GM18873 (cell line): Measurements from ENCODE around the gene ZNF662.

ENCODE experiments used
- ATAC-seq: cut with Tn5 transposase; IDR thresholded peaks from one replicate; pipeline ENCODE4 v1.9.1; 2021; ENCODE audit warnings: mild to moderate bottlenecking, moderate library complexity, moderate number of reproducible peaks; ENCODE audit not compliant: unreplicated experiment, low FRiP score

ZNF662 gene

DNA sequence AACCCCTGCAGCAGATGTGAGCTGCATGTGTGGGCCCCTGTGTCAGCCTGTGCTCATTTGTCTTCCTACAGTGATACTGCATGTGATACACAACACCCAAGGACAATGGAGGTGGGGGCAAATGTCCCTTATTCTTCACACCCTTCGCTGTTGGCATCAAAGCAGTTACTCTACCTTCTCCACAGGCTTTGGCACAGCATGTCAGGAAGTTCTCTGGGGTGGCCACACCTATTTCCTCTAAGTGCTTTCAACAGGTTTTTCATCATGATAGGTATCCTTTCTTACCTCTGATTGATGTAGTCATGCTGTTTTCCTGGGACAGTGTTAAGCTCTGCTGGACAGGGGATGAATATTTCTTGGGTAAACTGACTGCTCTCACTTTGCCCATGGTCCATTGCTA, 29.5 kb downstream of the ZNF662 start:
- no peak for ATAC-seq

DNA sequence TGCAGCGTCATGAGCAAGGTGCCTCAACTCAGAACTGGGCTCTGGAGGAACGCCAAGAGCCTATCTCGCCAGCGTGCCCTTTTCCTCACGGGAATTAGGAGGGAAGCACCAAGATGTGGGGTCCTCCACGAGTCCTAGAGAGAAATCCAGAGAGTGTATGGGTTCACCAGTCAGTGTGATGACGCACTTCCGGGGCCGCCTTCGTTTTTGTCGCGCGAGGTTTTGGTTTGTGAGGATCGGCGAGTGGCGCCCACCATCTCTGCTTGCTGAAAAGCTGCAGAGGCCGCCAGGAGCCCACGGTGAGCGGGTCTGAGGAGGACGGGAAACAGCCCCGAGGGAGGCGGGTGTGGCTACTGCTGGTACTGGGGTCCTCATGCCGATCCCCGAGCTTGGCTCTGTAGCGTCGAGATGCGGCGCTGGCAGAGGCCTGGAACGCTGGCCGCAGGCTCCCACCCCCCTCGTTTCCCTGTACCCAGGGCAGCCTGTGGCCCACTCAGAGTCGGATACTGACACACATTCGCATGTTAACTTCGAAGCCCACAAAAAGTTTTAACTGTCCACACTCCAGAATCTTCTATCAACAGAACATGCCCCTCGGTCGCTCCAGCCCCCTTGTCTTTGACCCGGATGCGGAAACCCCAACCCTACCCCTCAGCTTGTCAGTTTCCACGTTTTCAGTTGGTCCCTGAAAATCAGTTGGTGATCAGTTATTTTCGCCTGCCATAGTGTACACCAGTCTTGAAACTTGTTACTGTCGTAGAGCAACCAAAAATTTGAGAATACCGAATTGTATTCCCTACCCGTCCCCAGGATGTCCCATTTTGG, 30.4 kb downstream of the ZNF662 start:
- no peak for ATAC-seq

DNA sequence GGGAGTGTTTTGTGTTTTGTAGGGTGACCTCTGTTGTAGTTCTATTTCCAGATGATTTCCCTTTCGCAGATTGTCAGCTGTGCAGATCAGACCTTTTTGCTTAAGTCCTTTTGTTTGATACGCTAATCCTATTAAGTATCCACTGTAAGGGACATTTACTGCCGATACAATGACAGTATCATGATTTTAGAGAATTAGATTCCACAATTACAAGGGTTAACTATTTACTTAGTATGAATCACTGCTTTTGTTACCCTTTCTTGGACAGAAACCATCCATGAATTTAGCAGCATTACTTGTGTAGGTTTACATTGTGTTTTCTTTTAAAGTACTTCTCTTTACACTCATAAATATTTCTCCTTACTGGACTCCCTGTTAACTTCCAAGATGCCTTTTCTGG, 31.4 kb downstream of the ZNF662 start:
- no peak for ATAC-seq

DNA sequence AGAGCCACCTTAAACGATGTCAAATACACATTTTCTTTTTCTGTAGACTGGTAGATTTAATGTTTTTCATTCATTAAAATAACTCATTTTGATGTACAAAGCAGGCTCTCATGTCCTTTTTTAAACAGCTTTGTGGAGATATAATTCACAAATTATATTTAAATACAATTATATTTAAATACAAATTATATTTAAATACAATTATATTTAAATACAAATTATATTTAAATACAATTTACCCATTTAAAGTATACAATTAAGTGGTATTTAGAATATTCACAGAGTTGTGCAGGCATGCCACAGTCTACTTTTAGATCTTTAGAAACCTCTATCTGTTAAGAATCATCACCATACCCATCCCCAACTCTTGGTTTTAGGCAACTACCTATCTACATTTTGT, 36.8 kb downstream of the ZNF662 start:
- ATAC-seq, result no peak

DNA sequence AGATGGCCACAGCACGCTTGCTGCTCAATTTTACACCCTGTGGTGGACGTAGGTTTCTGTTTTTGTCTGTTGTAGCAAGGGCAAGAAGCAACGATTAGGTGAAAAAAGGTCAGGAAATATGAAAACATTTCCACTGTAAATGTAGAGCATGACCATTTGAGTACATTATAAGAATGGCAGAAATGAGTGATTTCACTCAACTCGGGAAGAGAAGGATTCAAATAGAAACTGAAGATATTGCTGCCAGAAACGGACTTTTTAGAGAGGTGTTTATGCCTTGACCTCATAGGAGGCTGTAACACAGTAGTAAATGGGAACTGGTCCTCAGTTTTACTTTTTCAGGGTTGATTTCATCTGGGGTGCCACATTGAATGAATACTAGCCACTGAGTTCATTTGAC, 40.1 kb downstream of the ZNF662 start:
- ATAC-seq, result no peak

DNA sequence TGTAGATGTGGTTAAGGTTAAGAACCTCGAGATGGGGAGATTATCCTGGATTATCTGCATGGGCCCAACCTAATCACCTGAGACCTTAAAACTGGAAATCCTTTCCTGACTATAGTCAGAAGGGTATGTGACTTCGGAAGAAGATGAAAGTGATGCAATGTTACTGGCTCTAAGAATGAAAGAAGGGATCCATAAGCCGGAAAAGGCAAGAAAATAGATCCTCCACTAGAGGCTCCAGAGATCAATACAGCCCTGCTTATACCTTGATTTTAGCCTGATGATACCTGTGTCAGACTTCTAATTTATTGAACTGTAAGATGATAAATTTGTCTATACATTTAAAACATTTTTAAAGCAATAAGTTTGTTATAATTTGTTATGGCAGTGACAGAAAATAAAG, 51.6 kb downstream of the ZNF662 start:
- ATAC-seq, result no peak

DNA sequence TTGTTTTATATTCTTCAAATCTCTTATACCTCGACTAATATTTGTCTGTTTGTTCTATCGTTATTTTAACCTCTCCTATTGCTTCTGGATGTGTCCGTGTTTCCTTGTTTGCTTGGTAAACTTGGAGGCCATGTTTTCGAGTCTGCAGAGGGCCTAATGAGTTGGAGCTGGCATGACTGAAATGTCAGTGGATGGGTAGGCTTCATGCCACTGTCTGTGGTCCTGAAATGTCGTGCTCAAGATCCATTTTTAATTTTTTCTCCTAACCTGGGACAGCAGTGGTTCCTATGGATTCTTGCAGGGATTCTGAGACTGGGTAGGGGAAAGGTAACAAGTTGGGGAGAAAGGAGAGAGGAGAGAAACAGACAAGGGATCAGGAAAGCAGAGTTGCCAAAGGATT, 54.3 kb downstream of the ZNF662 start:
- no peak for ATAC-seq

DNA sequence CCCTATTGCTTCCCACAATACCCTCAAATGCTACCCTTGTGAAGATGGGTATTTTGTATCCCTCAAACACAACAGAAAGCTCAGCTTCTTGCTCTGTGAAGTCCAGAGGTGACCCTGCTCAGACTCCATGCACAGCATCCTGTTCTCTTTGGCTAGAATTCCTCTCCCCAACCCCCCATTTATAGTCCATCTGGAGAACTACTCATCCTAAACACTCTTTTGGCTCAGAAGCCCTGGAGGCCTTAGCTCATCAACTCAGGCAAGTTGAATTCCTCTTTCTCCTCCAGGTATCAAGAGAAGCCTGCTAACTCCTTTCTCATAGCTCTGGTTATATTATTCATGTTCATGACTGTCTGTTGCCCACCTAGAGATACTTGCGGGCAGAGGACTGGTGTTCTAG, 54.8 kb downstream of the ZNF662 start:
- ATAC-seq, result no peak

DNA sequence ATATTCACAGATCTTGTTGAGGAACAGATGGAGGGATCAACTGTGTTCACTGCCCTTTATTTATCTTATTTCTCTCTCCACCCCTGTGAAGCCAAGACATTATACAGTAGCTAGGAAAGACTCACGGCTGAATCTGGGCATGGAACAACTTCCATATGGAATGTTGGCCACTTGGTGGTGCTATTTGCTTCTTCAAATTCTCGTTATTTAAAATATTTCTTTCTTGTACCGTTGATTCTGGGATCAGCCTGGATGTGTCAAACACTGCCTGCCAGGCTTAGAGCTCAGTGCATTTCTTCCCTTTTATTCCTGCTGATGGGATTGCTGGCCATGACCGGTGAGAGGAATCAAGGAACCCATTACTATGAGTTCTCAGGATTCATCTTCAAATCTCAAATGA, 55.7 kb downstream of the ZNF662 start:
- no peak for ATAC-seq

DNA sequence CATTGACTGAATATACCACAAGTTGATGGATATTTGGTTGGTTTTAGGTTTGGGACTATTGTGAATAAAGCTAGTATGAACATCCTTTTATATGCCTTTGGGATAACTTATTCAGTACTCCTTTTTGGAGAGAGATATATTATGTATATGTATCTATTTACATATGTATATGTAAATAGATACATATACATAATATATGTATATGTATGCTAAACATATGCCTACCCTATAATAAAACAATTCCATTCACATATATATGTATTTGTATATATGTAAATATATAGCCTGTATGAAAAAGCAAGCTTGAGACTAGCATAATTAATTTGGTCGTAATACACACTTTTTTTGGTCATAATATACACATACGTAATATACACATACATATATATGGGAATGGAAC, 57.3 kb downstream of the ZNF662 start:
- no peak for ATAC-seq

DNA sequence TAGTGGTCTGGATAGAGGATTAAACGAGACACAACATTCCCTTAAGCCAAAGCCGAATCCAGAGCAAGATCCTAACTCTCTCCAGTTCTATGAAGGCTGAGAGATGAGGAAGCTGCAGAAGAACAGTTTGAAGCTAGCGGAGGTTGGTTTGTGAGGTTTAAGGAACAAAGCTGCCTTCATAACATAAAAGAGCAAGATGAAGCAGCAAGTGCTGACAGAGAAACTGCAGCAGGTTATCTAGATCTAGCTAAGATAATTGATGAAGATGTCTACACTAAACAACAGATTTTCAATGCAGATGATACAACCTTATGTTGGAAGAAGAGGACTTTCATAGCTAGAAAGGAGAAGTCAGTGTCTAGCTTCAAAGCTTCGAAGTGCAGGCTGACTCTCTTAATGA, 58.3 kb downstream of the ZNF662 start:
- ATAC-seq, result no peak
